K562 treated with DMSO at 1 percent for 12 hours (cell line): ENCODE data around the gene ACTR1A. TPM values are rescaled to one million over a fixed set of nuclear protein-coding genes. Genes with fewer than 3 reads are reported as not detected.

Experiments
- total RNA-seq: library from RNA; unstranded; fragments of 300-600 nt; gene quantifications from 2 replicates; pipeline ENCODE4 v1.2.3, GENCODE V29; 2022; ENCODE audit not compliant: insufficient read depth

Gene ACTR1A
- total RNA-seq, result 40.0 and 58.4 TPM in 2 replicates

GRCh38 chr10:102502337-102503151 lies at the start of gene ACTR1A:
ACTR1A (minus strand) TSS chr10:102502712; CDS start chr10:102502647, 65 bp downstream.

GRCh38 chr10:102503264-102504178 lies 1.0 kb upstream of the ACTR1A start, which contains the start of gene SUFU:
SUFU (plus strand) TSS chr10:102503972; CDS start chr10:102504153, 181 bp downstream.

GRCh38 chr10:102451105-102451969 lies 51.2 kb downstream of the ACTR1A start, which contains the start of gene C10orf95:
C10orf95 (minus strand) TSS chr10:102451543; CDS start chr10:102451093, 450 bp downstream.

GRCh38 chr10:102432162-102432950 lies 70.2 kb downstream of the ACTR1A start, which contains the start of gene CUEDC2:
CUEDC2 (minus strand) TSS chr10:102432574; CDS start chr10:102425188, 7,386 bp downstream.

Other genes starting within 250 kb of the ACTR1A start
- 29.0 and 35.8 TPM in 2 replicates for gene NFKB2, start 107.0 kb downstream of the ACTR1A start, total RNA-seq
- 2.1 TPM in 2 replicates for gene PSD, start 83.9 kb downstream of the ACTR1A start, total RNA-seq
- 20.9 and 43.4 TPM in 2 replicates for gene FBXL15, start 81.9 kb downstream of the ACTR1A start, total RNA-seq
- gene CUEDC2, start 70.1 kb downstream of the ACTR1A start, total RNA-seq, result 33.1 and 38.5 TPM in 2 replicates
- 2.6 TPM in 1 of 2 replicates, not detected in the other for gene C10orf95, start 51.2 kb downstream of the ACTR1A start, total RNA-seq
- 3.6 and 10.0 TPM in 2 replicates for gene SUFU, start 1.3 kb upstream of the ACTR1A start, total RNA-seq
- 17.4 and 31.4 TPM in 2 replicates for gene TRIM8, start 141.8 kb upstream of the ACTR1A start, total RNA-seq
- 4.3 and 5.6 TPM in 2 replicates for gene ARL3, start 211.7 kb upstream of the ACTR1A start, total RNA-seq
- 0.58 and 0.82 TPM in 2 replicates for gene SFXN2, start 211.9 kb upstream of the ACTR1A start, total RNA-seq
- 12.8 and 27.4 TPM in 2 replicates for gene WBP1L, start 241.2 kb upstream of the ACTR1A start, total RNA-seq